ENCODE measurements around the gene NEK8.

The NEK8 gene

DNA sequence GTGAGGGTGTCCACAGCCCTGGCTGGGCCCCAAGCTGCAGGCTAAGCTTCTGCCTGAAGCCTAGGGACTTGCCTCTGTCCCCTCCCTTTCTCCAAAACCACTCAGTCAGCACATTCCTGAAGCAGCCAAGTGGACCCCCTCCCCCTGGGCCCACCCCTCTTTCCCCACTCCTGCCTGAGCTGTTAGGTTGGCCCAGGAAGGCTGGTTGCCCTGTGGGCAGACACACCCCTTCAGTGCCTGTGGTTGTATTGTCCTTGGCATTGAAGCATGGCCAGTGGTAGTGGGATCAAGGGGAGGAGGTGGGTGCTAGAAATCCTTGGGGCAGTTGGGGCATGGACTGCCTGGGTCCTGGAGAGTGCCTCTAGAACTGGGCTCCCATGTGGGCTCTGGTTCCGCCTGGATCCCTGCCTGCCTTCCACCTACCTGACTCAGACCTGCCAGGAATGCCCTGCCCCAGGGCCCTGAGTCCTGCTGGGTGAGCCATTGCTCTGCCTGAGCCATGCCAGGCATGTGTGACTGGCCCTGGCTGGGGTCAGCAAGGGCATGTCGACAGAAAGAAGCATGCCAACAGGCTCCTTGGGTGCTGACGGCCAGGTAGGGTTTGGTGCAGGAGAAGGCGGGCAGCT, 17.3 kb downstream of the NEK8 start:
- peak; percentile 24 for DNase-seq

DNA sequence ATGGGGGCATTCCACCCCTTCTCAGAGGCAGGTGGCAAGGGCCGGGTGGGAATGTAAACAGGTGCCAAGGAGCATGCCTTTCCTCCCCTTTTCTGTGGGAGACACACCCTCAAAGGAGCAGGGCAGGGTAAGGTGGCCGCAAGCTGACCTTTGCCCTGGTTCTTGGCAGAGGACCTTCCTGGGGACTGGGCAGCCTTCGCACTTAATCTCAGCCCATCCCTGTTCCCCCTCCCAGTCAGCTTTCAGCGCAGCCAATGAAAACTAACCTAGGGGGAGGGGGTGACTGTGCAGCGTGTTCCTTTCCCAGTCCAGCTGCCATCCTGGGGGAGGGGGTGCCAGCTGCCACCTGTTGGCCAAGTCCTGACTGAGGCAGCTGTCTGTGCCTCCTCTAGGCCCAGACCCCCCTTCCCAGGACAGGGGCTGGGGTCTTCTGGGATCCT, 18.0 kb downstream of the NEK8 start:
- DNase-seq: no peak

DNA sequence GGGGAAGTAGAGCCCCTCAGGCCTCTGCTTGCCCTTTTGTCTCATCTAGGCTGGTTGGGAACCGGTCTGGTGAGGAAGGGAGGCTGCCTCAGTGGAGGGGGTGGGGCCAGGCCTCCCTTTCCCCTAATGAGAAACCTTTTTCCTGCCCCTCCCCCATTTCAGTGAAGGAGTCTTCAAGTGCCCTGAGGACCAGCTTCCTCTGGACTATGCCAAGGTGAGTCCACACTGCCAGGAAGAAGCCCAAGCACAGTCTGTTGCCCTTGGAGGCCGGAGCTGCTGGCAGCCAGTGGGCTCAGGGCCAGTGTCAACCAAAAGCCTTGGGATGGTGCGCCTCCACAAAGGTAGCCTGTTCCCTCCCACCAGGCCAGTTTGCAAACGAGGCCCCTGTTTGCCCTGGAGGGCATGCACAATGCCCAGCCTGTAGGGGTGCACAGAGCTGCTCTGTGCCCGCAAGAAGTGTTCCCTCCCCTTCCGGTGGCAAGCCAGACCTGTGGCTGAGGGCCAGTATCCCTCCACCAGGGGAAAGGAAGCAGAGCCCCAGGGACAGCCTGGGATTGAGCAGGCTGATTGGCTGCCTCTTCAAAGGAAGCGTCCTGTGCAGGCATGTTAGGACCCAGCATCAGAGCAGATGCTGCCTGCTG, 18.6 kb downstream of the NEK8 start:
- peak; percentile 20 for DNase-seq

DNA sequence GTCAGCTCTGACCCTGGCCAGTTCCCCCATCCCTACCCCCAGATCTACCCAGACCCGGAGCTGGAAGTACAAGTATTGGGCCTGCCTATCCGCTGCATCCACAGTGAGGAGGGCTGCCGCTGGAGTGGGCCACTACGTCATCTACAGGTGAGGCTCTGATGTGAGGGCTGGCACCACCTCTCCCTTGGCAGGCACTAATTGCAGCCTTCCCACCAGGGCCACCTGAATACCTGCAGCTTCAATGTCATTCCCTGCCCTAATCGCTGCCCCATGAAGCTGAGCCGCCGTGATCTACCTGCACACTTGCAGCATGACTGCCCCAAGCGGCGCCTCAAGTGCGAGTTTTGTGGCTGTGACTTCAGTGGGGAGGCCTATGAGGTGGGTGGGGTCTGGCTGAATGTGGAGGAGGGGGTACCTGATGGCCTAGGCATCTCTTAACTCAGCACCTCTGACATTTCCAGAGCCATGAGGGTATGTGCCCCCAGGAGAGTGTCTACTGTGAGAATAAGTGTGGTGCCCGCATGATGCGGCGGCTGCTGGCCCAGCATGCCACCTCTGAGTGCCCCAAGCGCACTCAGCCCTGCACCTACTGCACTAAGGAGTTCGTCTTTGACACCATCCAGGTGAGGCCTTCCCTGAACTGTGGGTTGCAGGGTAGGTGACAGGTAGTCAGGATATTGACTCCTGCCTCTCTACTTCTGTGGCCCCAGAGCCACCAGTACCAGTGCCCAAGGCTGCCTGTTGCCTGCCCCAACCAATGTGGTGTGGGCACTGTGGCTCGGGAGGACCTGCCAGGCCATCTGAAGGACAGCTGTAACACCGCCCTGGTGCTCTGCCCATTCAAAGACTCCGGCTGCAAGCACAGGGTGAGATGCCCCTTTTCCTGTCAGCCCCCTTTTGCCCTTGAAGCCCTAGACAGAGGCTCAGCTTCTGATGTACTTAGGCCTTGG, 19.5 kb downstream of the NEK8 start:
- peak; percentile 16 for DNase-seq

DNA sequence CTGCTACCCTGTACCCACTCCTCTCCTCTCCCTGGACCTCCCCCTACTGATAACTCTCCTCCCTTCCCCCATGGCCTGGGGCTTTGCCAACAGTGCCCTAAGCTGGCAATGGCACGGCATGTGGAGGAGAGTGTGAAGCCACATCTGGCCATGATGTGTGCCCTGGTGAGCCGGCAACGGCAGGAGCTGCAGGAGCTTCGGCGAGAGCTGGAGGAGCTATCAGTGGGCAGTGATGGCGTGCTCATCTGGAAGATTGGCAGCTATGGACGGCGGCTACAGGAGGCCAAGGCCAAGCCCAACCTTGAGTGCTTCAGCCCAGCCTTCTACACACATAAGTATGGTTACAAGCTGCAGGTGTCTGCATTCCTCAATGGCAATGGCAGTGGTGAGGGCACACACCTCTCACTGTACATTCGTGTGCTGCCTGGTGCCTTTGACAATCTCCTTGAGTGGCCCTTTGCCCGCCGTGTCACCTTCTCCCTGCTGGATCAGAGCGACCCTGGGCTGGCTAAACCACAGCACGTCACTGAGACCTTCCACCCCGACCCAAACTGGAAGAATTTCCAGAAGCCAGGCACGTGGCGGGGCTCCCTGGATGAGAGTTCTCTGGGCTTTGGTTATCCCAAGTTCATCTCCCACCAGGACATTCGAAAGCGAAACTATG, 20.4 kb downstream of the NEK8 start:
- DNase-seq: peak; percentile 21

DNA sequence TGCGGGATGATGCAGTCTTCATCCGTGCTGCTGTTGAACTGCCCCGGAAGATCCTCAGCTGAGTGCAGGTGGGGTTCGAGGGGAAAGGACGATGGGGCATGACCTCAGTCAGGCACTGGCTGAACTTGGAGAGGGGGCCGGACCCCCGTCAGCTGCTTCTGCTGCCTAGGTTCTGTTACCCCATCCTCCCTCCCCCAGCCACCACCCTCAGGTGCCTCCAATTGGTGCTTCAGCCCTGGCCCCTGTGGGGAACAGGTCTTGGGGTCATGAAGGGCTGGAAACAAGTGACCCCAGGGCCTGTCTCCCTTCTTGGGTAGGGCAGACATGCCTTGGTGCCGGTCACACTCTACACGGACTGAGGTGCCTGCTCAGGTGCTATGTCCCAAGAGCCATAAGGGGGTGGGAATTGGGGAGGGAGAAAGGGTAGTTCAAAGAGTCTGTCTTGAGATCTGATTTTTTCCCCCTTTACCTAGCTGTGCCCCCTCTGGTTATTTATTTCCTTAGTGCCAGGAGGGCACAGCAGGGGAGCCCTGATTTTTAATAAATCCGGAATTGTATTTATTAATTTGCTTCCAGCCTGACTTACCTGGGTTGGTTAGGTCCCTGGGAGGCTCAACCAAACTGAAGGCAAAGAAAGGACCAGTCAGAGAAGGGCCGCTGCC, 21.1 kb downstream of the NEK8 start:
- DNase-seq: no peak

DNA sequence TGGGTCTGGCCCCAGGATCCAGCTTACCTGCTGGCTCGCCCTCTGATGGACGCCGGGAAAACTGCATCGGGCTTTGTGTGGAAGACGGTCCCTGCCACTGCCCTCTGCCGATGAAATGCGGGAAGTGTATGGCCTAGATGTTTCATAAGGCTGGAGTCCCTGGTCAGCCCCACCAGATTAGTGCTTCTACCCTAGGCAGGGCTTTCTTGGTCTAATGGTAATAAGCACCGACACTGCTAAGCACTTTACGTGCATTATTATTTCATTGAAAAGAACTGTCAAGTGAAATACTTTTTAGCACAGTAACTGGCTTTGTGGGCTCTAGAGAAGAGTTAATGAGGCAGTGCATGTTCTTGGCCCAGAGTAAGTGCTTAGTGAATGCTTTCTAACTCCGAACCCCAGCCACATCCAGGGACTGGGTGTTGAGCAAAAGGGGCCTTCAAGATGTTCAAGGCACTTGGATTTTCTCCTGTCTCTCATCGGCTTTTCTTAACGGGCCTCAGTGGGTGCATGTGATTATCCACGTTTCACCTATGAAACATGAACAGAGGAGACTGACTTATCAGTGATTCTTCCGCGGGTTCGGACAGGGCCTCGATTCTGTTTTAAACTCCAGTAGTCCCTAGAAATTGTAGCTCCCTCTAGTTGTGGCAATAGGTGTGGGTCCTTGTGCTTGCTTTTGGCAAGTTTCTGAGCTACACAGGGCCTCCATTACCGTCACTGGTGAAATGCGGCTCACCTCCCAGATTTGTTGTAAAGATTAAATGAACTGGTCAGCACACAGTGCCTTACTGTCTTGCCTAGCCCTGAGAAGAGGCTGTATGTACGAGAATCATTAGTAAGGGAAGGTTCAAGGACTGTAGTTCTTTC, 21.8 kb downstream of the NEK8 start:
- DNase-seq: peak; percentile 88

DNA sequence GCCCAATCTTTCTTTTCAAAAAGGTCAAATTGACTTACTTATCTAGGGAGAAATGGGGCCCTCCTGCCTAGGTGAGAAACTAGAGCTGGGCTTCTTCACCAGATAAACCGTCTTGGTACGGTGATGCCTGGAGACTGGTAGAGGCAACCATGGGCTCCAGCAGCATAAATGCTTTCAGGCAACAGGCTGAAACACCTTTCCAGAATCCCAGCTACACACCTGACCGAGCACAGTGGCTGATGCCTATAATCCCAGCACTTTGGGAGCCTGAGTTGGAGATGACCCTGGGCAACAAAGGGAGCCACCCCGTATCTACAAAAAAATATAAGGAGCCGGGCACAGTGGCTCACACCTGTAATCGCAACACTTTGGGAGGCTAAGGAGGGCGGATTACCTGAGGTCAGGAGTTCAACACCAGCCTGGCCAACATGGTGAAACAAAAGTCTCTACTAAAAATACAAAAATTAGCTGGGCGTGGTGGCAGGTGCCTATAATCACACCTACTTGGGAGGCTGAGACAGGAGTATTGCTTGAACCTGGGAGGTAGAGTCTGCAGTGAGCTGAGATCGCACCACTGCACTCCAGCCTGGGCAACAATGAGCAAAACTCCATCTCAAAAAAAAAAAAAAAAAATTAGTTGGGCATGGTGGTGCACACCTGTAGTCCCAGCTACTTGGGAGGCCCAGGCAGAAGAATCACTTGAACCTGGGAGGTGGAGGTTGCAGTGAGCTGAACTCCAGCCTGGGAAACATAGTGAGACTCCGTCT, 23.2 kb downstream of the NEK8 start:
- peak; percentile 9 for DNase-seq

DNA sequence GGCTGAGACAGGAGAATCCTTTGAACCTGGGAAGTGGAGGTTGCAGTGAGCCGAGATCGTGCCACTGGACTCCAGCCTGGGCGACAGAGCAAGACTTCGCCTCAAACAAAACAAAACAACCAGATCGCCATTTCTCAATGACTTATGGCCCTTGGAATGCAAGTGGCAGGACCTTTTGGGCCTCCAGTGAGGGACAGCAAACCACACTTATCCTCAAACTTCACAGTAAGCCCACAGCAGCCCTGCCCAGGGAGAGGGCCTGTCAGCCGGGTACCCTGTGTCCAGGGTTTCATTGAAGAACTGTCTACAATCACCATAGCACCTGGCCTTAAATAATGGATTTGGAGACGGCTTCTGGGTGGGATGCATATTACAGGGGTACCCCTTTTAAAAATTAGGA, 26.9 kb downstream of the NEK8 start:
- no peak for DNase-seq

DNA sequence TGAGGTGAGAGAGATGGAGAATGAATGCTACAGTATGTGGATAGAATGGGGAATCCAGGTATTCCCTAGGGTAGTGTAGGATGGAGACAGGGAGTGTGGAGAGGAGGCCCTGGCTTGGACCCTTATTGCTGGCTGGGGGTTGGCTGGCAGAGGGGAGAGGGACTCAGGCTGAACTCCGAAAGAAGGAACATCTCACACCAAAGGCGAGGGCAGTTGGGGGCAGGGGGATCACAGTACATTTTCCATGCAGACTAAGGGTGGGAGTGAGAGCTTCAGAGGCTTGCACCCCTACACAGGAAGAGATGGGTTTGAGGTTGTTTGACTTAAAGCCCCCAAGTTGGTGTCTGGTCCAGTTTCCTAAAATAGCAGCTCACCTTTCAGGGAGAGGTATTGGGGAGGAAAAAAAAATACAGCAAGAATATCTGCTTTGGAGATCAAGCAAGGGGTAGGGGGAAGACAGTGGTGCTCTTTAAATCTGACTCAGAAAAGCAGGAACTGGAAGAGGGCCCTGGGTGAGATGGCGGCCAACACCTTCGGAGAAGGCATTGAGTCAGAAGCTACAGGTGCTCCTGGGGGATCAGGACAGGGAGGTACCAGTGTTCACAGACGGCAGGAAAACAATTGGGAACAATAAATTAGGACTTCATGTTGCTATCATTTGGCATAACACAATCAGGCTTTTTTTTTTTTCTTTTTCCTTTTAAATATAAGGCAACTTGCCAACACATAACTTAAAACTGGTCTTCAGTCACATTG, 27.6 kb downstream of the NEK8 start:
- DNase-seq: no peak

DNA sequence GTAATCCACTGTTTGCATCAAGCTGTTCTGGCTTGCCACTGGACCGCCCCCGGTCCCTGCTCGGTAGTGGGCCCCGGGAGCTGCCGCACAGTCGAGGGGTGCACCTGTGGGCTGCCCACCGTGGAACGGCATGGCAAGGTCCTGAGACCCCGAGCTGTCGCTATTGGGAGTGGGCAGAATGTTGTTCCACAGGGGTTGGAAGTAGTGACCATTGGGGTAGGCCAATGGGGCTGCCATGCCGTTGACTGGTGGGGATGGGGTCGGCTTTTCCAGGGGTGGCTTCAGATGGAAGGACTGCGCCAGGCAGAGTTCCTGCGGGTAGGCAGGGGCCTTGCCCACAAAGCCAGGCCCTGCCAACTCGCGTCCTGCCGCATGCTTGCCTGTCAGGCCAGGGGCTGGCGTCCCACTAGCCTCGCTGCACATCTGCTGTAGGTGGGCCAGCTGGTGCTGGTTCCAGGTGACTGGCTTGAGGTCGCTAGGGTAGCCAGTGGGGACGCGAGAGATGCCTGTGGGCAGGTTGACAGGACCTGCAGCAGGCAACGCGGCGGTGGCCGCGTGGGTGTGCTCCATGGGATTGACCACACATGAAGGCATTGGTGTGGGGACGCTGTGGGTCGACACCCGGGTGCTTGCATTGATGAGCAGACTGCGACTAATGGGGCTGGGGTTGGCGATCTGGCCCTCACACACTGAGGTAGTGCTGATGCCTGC, 30.0 kb downstream of the NEK8 start:
- no peak for DNase-seq

DNA sequence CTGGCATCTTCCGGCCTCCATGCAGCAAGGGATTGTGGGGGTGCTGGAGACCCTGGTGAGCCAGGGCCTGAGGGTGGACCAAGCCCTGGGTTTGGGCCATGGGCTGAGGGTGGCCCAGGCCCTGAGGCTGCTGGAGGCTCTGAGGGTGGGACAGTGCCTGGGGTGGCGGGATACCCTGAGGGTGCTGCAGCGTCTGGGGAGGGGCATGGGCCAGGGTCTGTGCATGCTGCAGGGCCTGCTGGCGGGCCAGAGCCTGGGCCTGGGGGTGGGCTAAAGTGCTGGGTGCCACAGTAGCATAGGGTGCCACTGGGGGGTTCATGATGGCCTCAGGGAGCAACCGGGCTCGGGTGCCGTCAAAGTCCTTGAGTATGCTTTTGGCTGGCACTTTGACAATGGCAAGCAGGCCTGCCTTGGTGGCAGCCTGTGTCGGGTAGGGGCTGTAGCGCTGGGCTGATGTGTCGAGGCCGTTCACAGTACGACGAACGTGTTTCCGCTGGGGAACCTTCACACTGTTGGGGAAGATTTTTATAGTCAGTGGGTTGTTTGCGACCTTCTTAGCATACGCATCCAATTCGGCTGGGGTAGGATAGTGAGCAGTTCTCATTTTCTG, 30.8 kb downstream of the NEK8 start:
- no peak for DNase-seq

DNA sequence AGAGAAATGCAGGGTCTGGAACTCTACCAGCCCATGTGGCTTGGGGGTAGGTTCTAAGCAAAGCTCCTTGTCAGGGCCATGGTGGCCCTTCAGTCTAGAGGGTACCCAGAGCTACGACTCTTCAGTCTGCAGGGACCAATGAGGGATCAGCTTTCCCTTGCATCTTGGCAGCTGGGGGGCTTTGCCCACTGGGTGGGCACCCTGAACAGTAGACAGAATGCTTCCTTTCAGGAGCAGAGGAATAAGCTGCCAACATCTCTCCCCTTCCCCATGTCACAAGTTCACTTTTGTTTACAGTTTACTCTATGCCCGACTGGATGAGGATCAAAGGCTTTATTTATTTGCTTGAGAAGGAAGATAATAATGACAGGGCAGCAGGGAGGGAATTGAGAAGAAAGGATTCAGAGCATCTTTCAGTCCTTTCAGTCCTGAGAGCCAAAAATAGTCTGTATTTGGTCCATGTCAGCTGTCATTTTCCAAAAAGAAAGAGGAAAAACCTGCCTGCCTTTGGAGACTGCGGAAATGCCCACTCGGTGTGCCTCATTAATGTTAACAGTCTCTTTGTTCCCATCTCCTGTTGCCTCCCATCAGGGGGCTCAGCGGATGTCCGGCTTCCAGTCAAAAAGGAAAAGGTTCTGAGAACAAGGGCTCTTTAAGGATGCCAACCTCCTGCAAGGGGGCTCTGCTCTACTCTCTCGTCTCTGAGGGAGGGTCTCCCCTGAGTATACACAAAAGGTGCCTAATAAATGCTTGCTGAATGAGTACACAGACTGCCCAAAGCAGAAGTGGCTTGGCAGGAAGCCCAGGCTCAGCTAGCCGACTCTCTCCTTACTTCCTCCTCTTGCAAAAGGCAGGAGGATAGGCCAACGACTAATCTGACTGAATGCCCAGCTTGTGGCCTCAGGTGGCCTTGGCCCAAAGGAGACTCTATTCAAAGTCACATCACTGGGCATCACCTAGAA, 32.3 kb downstream of the NEK8 start:
- DNase-seq: no peak

DNA sequence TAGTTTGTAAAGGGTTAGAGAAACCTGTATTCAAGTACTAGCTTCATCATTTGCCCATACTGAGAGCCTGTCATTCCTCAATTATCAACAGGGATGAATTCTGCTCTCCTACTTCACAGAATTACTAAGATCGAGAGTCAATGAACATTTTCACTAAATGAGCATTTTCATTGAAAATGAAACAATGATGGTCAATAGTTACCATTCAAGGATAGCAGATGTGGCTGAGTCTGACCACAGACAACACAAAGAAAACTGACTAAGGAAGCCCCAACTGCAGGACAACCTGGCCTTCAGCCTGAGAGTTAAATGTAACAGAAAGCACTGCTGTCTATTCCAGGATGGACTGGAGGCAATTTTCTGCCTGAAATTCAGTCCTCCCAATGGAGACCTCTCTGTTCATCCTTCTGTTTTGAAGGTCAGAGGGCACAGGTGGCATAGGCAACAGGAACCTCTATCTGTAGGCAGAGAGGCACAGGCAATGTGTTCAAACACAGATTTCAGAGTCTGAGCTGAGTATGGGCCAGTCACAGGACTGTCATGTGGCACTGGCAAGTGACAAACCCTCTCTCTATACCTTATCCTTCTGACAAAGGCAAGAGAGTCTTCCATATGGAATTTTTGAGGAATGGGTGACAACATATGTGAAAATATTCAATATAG, 34.7 kb downstream of the NEK8 start:
- no peak for DNase-seq

DNA sequence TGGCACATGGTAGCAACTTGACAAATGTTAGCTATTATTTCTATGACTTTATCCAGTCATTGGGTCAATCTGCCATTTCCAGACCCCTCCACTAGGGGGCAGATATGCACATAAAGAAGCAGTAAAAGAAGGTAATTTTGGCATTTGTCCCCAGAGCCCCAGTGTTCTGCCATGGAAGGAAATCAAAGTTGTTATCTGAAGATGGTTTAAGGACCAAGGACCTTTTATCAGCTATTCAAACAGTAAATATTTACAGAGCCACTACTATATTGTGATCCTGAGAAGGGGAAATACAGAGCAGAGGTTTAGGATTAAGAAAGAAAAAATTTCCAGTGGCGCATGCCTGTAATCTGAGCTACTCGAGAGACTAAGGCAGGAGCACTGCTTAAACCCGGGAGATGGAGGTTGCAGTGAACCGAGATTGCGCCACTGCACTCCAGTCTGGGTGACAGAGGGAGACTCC, 35.2 kb downstream of the NEK8 start:
- DNase-seq: peak; percentile 70

DNA sequence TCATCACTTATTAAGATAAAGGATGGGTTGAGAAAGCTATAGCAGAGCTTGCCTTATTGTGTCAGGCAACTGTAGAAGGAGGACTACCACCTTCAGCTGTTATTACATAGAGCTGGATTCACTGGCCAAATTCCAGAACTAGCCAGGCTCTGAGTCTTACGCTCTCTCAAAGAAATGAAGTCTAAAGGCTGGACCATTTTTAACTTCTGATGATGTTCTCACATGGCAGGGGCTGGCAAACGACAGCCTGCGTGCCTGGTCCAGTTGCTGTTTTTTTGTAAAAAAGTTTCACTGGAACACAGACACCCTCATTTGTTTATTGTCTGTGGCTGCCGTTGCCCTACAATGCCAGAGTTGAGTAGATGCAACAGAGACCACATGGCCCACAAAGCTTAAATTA, 36.5 kb downstream of the NEK8 start:
- DNase-seq: no peak

DNA sequence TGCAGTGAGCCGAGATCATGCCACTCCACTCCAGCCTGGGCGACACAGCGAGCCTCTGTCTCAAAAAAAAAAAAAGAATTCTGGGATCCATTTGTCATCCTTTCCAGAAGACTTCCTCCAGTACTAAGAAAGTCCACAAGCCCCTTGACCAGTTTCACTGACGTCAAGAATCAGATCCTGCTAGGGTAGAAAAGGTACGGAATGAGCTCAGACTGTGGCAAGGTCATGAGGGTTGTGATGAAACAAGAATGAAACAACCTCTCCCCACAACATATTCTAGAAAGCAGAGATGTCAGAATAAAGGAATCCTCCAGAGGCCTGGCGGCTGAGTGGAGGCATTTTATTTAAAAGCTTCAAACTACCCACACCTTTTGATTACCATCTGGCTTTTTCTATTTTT, 45.1 kb downstream of the NEK8 start:
- DNase-seq: no peak
